NOMO-1 treated with dmso at 0.1 percent for 144 hours (cell line): ENCODE measurements around the gene USP43.
"Not testable (repeated sequence)": the region's sequence is repeated elsewhere in the genome, so short reads cannot be mapped to it uniquely, and the experiment has no call there.

Experiments used
- DNase-seq: peaks from one replicate; lab custom pipeline; 2025; ENCODE audit not compliant: unreplicated experiment; lab: John Stamatoyannopoulos, UW

Gene USP43, protein sequence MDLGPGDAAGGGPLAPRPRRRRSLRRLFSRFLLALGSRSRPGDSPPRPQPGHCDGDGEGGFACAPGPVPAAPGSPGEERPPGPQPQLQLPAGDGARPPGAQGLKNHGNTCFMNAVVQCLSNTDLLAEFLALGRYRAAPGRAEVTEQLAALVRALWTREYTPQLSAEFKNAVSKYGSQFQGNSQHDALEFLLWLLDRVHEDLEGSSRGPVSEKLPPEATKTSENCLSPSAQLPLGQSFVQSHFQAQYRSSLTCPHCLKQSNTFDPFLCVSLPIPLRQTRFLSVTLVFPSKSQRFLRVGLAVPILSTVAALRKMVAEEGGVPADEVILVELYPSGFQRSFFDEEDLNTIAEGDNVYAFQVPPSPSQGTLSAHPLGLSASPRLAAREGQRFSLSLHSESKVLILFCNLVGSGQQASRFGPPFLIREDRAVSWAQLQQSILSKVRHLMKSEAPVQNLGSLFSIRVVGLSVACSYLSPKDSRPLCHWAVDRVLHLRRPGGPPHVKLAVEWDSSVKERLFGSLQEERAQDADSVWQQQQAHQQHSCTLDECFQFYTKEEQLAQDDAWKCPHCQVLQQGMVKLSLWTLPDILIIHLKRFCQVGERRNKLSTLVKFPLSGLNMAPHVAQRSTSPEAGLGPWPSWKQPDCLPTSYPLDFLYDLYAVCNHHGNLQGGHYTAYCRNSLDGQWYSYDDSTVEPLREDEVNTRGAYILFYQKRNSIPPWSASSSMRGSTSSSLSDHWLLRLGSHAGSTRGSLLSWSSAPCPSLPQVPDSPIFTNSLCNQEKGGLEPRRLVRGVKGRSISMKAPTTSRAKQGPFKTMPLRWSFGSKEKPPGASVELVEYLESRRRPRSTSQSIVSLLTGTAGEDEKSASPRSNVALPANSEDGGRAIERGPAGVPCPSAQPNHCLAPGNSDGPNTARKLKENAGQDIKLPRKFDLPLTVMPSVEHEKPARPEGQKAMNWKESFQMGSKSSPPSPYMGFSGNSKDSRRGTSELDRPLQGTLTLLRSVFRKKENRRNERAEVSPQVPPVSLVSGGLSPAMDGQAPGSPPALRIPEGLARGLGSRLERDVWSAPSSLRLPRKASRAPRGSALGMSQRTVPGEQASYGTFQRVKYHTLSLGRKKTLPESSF

DNA sequence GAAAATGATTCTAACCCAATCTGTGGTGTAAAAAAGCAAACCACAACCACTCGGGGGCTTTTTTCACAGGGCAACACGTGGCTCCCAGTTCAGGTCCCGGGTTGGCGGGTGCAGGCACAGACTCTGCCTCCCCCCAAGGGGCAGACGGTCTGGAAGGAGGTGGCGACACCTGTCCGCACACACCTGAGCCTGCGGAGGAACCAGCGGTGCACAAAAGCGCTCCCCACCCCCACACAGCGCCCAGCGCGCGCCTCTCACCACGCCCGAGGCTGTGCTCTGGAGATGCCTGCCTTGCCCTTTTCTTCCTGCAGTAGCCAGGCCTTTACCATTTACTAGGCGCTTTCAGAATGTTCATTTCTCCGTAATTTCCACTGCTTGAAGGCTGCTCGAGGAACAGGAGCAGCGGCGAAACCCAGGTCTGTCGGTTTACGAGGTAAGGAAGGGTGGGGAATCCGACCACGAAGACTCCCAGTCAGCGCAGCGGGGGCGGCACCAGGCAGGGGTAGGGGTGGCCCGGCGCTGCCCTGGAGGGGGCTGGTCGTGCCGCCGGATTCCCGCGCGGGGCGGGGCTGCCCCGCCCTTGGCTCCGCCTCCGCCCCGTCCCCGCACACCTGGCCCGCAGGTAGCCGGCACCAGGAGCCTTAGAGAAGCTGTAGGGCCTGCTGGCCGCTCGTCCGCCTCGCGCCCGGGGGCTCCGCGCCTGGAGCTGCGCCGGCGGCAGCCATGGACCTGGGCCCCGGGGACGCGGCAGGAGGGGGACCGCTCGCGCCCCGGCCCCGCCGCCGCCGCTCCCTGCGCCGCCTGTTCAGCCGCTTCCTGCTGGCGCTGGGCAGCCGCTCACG, at the start of gene USP43:
Gene USP43 (plus strand): TSS at position 608 of the 842 bp plus-strand sequence. CDS start 116 bp downstream, at position 724.
- peak; percentile 68 for DNase-seq

DNA sequence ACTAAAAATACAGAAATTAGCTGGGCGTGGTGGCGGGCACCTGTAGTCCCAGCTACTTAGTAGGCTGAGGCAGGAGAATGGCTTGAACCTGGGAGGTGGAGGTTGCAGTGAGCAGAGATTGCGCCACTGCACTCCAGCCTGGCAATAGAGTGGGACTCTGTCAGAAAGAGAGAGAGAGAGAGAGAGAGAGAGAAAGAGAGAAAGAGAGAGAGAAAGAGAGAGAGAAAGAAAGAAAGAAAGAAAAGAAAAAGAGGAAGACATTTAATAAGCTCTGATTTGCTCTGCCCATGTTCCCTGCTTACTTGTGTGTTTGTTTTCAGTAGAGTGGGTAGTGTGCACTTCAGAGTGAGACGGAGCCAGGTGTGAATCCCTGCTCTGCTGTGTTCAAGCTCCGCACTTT, 47.7 kb upstream of the USP43 start:
- DNase-seq = not testable (repeated sequence)

DNA sequence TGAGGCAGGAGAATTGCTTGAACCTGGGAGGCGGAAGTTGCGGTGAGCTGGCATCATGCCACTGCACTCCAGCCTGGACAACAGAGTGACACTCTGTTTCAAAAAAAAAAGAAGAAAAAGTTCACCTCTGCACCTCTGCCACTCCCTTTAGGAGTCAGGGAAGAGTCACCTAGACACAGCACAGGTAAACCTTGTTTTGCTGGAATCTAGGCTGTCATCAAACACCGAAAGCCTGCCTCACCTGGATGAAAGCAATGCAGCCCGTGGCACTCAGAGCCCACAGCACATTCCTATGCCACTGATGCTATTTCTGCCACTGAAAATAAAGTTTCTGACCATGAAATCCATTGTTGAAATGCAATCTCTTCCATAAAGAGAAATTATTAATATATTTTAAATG, 46.7 kb upstream of the USP43 start:
- DNase-seq = no peak

DNA sequence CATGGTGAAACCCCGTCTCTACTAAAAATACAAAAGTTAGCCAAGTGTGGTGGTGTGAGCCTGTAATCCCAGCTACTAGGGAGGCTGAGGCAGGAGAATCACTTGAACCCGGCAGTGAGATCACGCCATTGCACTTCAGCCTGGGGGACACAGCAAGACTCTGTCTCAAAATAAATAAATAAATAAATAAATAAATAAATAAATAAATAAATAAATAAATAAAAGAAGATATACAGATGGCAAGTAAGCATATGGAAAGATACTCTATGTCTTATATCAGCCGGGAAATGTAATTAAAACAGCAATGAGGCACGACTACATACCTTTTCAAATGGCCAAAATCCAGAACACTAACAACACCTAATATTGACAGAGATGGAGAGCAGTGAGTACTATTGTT, 40.7 kb upstream of the USP43 start:
- DNase-seq = not testable (repeated sequence)

DNA sequence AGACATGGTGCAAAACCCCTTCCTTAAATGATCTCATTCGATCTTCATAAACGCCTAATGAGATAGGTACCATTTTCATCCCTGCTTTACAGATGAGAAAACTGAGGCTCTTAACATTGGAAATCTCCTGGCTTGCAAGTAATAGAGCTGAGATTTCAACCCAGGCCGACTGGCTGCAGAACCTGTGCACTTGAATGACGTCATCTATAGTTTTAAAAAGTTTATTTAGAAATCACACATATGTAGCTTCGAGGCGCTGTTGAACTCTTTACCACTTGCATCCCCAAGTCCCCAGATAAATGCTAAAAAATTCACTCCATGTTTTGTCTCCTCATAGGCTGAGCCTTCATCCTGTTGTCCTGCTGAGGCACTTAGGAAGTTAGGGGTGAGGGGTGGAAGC, 38.9 kb upstream of the USP43 start:
- DNase-seq = no peak

DNA sequence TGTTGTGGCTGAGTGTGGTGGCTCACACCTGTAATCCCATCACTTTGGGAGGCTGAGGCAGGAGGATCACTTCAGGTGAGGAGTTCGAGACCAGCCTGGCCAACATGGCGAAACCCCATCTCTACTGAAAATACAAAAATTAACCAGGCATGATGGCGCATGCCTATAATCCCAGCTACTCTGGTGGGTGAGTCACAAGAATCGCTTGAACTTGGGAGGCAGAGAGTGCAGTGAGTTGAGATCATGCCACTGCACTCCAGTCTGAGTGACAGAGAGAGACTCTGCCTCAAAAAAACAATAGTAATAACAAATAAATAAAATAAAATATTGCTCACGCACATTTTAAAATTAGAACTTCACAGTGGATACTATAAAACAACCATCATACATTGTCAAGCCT, 38.3 kb upstream of the USP43 start:
- not testable (repeated sequence) for DNase-seq

DNA sequence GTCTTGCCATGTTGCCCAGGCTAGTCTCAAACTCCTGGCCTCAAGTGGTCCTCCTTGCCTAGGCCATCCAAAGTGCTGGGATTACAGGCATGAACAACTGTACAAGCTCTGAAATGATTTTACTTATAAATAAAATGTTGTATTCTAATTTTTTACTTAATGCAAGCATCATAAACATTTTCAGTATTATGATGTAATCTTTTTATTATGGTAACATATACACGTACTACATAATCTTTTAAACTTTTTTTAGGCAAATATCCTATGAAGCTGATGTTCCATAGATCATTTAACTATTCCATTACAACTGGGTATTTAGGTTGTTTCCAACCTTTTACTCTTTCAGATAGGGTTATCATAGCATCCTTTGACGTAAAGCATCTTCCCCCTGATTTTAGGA, 33.8 kb upstream of the USP43 start:
- DNase-seq = no peak

DNA sequence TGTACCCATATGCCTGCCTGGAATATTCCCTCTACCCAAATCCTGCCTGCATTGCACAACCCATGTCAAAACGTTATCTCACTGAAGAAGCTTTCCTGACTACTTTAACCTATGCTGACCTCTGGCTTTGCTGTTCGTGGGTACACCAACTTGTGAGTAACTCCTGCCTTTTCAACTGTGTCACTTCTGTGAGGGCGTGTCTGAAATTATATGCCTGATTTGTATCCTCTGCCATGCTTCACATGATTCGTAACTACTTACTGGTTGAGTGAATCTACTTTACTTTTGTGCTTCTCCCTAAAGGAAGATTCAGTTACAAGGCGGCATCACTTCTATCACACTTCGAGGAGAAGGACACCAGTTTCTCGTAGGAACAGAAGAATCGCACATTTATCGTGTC, 33.3 kb upstream of the USP43 start:
- no peak for DNase-seq

DNA sequence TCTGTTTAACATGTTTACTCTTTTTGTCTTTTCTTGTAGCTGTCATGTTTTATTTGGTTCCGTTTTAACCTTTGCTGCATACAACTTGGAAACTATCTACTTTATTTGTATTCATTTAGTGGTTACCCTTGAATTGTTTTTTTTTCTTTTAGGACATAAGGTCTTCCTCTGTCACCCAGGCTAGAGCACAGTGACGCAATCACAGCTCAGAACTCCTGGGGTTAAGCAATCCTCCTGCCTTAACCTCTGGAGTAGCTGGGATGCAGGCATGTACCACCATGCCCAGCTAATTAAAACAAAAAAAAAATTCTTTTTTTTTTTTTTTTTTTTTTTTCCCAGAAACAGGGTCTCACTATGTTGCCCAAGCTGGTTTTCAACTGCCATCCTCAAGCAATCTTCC, 29.8 kb upstream of the USP43 start:
- no peak for DNase-seq

DNA sequence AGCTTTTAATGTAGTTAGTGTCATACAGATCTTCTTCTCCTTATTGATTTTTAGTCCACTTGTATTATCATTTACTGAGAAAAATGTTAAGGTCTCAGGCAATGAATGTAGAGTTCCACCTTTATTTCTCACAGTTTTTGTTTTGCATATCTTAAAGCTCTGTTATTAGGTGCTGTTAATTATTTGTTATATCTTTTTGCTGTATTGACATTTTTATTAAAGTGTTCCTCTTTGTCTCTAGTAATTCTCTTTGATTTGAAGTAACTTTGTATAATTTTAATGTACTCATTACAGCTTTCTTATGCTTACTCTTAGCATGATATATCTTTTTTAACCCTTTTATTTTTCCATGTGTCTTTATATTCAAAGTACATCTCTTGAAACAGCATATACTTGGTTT, 22.4 kb upstream of the USP43 start:
- DNase-seq = no peak

DNA sequence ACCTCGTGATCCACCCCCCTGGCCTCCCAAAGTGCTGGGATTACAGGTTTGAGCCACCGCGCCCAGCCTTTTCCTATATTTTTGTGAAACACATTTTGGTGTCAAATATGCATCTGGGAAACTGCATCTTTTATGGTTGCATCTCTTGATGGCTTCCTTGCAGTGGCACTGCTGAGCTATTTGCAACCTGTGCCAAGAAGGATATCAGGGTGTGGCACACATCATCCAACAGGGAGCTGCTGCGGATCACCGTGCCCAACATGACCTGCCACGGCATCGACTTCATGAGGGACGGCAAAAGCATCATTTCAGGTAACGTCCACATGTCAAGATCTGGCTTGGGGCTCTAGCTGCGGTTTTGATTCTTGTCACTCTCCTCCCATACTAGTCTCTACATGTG, 16.8 kb upstream of the USP43 start:
- no peak for DNase-seq

DNA sequence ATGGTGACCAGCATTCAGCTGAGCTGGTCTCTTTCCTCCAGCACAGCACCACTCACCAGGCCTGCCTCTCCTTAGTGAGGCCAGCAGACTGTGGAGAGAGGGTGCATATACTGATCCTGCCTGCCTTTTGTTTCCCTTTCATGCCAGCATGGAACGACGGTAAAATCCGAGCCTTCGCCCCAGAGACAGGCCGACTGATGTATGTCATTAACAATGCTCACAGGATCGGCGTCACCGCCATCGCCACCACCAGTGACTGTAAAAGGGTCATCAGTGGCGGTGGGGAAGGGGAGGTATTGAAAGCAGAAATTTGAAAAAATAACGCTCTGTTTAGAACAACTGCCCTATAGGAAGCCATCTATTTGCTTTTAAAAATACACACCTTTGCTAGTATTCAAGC, 12.6 kb upstream of the USP43 start:
- DNase-seq = no peak

DNA sequence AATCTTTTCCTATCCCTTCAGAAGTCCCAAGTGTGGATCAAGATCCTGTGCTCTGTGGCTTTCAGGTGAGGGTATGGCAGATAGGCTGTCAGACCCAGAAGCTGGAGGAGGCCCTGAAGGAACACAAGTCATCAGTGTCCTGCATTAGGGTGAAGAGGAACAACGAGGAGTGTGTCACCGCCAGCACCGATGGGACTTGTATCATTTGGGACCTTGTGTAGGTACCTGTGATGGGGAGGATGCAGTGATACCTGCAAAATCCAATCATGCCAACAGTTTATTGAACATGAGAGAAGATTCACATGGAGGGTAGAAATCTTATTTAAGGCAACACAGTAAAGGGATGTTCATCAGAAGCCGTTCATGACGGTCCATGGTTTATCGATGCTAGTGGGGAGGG, 10.0 kb upstream of the USP43 start:
- DNase-seq = no peak

DNA sequence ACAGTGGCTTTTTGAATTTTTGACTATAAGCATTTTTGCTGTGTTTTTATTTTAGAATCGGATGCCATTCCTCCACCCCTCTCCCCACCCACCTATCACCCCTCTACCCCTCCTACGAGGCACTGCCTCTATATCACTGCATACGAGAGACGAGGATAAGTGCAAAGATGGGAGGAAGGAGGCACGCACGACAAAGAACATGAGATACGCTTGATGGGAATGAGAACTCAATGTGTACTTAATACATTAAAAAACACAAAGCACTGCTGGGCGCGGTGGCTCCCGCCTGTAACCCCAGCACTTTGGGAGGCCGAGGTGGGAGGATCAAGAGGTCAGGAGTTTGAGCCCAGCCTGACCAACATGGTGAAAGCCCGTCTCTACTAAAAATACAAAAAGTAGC, 8.8 kb upstream of the USP43 start:
- no peak for DNase-seq

DNA sequence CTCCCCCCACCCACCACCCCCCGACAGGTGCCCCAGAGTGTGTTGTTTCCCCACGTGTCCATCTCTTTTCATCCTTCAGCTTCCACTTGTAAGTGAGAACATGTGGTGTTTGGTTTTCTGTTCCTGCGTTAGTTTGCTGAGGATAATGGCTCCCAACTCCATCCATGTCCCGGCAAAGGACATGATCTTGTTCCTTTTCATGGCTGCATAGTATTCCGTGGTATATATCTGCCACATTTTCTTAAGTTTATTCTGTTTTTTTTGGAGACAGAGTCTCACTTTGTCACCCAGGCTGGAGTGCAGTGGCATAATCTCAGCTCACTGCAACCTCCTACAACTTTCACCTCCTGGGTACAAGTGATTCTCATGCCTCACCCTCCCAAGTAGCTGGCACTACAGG, 4.9 kb upstream of the USP43 start:
- DNase-seq = not testable (repeated sequence)

DNA sequence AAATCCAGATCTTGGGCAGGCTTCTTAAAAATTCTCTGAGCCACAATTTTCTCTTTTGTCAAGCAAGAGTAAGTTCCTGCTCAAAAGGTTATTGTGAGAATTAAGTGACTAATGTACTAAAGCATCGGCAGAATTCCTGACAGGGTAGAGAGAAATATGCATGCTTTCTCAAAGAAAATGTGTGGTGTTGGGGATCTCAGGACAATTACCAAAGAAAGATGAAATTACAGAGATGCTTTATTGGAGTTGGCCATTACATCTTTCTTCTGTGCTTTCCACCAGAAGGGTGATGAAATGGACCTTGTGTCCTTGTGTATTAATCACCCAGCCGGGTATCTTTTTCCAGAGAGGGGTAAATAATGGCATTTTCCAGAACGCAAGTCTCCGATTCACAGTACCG, 1.7 kb upstream of the USP43 start:
- no peak for DNase-seq

DNA sequence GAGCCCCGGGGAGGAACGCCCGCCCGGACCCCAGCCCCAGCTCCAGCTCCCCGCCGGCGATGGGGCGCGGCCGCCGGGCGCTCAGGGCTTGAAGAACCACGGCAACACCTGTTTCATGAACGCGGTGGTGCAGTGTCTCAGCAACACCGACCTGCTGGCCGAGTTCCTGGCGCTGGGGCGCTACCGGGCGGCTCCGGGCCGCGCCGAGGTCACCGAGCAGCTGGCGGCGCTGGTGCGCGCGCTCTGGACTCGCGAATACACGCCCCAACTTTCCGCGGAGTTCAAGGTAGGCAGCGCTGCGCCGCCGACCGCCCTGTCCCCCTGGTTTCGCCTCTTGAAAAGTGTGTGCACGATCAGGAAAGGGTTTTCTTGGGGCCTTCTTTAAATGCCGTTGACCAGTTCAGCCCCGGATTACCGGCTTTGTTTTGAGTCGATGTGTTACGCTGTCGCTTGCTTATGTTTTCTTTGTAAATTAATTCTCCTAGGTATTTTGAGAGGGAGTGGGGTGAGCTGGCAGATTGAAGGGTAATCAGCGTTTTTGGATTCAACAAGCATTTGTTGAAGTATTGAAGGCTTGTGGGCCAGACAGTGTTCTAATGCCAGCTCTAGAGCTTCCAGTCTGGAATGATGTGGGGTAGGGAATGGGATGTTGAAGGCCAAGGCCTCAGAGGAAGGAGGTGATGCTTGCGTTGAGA, 681 bp downstream of the USP43 start:
- DNase-seq = no peak

DNA sequence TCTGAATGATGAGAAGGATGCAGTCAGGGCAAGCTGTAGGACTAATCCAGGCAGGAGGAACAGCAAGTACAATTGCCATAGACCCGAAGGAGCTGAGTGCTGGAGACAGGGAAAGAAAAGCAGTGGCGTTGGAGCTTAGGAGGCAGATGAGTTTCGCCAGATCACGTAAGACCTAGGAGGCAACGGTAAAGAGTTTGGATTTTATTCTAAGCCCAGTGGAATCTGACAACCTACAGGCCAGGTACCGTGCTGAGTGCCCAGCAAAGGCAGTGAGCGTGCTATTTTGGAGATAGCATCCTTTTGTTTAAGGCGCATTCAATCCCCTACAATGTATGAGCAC, 1.2 kb downstream of the USP43 start:
- no peak for DNase-seq

DNA sequence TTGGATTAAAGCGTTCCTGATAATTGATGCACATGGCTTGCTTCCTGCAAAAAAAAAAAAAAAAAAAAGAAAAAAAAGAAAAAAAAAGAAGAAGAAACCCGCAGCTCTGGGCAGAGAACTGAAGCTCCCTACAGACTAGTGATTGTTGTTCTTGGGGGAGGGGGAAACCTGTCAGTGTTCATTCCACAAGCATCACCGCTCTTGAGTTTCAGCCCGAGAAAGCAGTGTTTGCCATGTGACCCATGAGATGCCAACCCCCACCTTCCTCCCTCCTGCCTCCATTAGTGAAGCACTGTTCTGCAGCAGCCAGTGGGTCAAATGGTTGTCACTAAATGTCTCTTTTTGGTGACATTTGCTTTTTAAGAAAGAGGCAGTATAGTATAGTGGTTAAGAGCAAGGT, 1.7 kb downstream of the USP43 start:
- DNase-seq = no peak

DNA sequence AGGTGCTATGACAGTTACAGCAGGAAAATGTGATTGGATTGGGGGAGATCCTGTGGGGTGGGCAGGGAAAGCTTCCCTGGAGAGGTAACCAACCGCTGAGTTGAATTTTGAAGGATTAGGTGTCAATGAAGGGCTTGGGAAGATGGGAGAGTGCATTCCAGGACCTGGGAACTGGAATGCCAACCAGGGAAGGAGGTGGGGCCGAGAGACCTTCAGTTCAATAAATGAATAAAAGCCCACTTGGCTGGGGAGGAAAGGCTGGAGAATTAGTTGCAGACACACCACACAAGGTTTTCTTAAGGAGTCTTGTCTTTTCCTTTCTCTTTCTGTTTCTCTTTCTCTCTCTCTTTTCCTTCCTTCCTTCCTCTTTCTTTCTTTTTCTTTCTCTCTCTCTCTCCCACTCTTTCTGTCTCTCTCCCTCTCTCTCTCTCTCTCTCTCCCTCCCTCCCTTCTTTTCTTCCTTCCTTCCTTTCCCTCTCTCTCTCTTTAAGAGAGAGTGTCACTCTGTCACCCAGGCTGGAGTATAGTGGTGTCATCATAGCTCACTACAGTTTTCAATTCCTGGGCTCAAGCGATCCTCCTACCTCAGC, 3.3 kb downstream of the USP43 start:
- DNase-seq = no peak
